ENCODE measurements around the gene SMIM32.

Gene SMIM32

GRCh38 chr5:136207631-136208030 lies 14.7 kb upstream of the SMIM32 start:
- no peak for DNase-seq (ENCODE audit: low read depth)

- DNase-seq (ENCODE audit: low read depth): no peak
Observed at GRCh38 chr5:136206361-136206760, 13.4 kb upstream of the SMIM32 start.

GRCh38 chr5:136205941-136206340 lies 13.0 kb upstream of the SMIM32 start:
- no peak for DNase-seq (ENCODE audit: low read depth)

GRCh38 chr5:136205061-136205702 lies 12.2 kb upstream of the SMIM32 start:
- no peak for DNase-seq (ENCODE audit: low read depth)

GRCh38 chr5:136203303-136203922 lies 10.5 kb upstream of the SMIM32 start:
- no peak for DNase-seq (ENCODE audit: low read depth)

- DNase-seq (ENCODE audit: low read depth): no peak
Observed at GRCh38 chr5:136202469-136203205, 9.7 kb upstream of the SMIM32 start.

GRCh38 chr5:136201870-136202269 lies 8.9 kb upstream of the SMIM32 start:
- DNase-seq (ENCODE audit: low read depth): no peak

GRCh38 chr5:136200761-136201160 lies 7.8 kb upstream of the SMIM32 start:
- no peak for DNase-seq (ENCODE audit: low read depth)

GRCh38 chr5:136200130-136200529 lies 7.2 kb upstream of the SMIM32 start:
- DNase-seq (ENCODE audit: low read depth): no peak

GRCh38 chr5:136199408-136199807 lies 6.4 kb upstream of the SMIM32 start:
- DNase-seq (ENCODE audit: low read depth): no peak

GRCh38 chr5:136198453-136198852 lies 5.5 kb upstream of the SMIM32 start:
- no peak for DNase-seq (ENCODE audit: low read depth)

- no peak for DNase-seq (ENCODE audit: low read depth)
Observed at GRCh38 chr5:136197462-136198142, 4.6 kb upstream of the SMIM32 start.

- DNase-seq (ENCODE audit: low read depth): no peak
Observed at GRCh38 chr5:136195971-136196820, 3.2 kb upstream of the SMIM32 start.

- no peak for DNase-seq (ENCODE audit: low read depth)
Observed at GRCh38 chr5:136194576-136194975, 1.6 kb upstream of the SMIM32 start.

- no peak for DNase-seq (ENCODE audit: low read depth)
Observed at GRCh38 chr5:136193322-136193935, 467 bp upstream of the SMIM32 start.

- no peak for DNase-seq (ENCODE audit: low read depth)
Observed at GRCh38 chr5:136192015-136192525, 892 bp downstream of the SMIM32 start.

- no peak for DNase-seq (ENCODE audit: low read depth)
Observed at GRCh38 chr5:136191304-136192014, 1.5 kb downstream of the SMIM32 start.

GRCh38 chr5:136190904-136191303 lies 2.1 kb downstream of the SMIM32 start:
- DNase-seq (ENCODE audit: low read depth): no peak

- DNase-seq (ENCODE audit: low read depth): no peak
Observed at GRCh38 chr5:136190091-136190720, 2.8 kb downstream of the SMIM32 start.

- DNase-seq (ENCODE audit: low read depth): no peak
Observed at GRCh38 chr5:136188859-136189258, 4.1 kb downstream of the SMIM32 start.

Measured in non-pigmented ciliary epithelial cell (primary cell).